NCI-H2227 (cell line): ENCODE data around the gene ADAD2.
"Not testable (repeated sequence)": the region's sequence is repeated elsewhere in the genome, so short reads cannot be mapped to it uniquely, and the experiment has no call there.

Experiments used
- DNase-seq: peaks from one replicate; lab custom pipeline; 2025; ENCODE audit not compliant: unreplicated experiment; lab: John Stamatoyannopoulos, UW

Gene ADAD2

GRCh38 chr16:84195201-84196093, 4.5 kb downstream of the ADAD2 start:
- DNase-seq: no peak

GRCh38 chr16:84196101-84196500, 5.1 kb downstream of the ADAD2 start:
- DNase-seq: no peak

GRCh38 chr16:84196727-84197394, 5.9 kb downstream of the ADAD2 start:
- no peak for DNase-seq

- no peak for DNase-seq
These were observed 6.6 kb downstream of the ADAD2 start for GRCh38 chr16:84197466-84198128.

DNA sequence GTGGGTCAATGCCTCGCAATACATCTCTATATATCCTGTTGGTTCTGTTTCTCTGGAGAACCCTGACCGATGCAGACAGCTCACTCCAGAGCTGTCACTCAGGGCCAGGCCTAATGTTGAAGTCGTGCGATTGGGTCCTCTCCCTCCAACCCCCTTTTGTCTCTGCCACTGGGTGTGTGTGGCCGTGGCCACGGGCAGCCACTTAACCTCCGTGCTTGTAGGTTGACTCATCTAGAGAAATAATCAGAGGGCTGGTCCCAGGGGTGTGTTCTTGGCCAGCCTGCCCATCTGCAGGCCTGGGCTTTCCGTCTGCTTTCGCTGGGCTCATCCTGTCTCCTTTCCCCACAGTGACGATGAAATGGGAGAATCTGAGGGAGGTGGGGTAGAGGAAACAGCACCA, 7.4 kb downstream of the ADAD2 start:
- no peak for DNase-seq

DNA sequence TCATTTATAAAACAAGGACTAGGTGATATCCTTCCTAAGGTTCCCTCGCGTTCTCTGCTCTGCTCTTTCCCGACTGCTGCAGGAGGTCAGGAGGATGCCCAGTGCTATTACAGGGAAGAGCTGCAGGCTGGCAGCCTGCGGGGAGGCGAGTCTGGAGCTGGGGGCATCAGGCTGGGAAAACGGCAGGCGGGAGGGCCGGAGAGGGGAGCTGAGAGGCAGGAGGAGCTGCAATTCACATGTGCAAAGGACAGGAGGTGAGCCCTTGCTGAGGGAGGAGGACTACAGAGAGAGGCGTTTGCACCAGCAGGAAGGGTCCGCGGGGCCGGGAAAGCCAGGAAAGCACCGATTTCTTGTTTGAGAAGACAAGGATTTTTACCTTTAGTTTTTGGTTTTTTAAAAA, 8.1 kb downstream of the ADAD2 start:
- DNase-seq: peak; percentile 7

DNA sequence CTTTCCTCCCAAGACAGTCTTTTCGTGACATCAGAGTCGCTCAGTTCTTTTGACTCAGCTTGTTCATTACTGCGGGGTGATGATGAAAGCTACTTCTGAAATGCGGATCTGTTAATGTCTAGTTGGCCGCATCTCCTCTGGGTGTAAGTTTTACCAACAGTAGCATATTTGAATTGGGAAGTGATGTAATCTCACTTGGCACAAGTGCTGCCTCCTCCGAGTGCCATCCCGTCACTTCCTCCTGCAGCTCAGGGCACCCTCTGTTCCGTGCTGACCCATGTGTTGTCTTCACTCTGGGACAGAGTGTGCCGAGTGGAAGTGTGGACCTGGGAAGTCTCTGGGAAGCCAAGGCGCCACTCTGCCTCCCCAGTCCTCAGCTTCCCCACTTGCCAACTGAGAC, 8.9 kb downstream of the ADAD2 start:
- no peak for DNase-seq

- DNase-seq: not testable (repeated sequence)
These were observed 13.6 kb downstream of the ADAD2 start for GRCh38 chr16:84204551-84204950.

DNA sequence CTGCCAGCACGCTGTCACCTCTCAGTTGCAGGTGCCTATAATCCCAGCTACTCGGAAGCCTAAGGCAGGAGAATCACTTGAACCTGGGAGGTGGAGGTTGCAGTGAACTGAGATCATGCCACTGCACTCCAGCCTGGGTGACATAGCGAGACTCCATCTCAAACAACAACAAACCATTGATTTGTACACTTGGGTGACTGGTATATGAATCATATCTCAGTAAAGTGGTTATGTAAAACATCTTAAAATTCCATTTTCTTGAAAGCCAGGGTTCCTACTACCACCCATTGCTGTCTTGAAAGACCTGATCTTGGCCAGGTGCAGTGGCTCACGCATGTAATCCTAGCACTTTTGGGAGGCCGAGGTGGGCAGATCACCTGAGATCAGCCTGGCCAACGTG, 14.2 kb downstream of the ADAD2 start:
- DNase-seq: not testable (repeated sequence)

GRCh38 chr16:84205976-84206691, 15.2 kb downstream of the ADAD2 start:
- DNase-seq: no peak

- DNase-seq: no peak
These were observed 16.3 kb downstream of the ADAD2 start for GRCh38 chr16:84207251-84207650.

GRCh38 chr16:84207879-84208278, 16.9 kb downstream of the ADAD2 start:
- no peak for DNase-seq

GRCh38 chr16:84209989-84210388, 19.0 kb downstream of the ADAD2 start:
- no peak for DNase-seq

GRCh38 chr16:84212154-84212553, 21.2 kb downstream of the ADAD2 start:
- DNase-seq: no peak

GRCh38 chr16:84212631-84213030, 21.7 kb downstream of the ADAD2 start:
- no peak for DNase-seq

GRCh38 chr16:84214451-84215066, 23.6 kb downstream of the ADAD2 start:
- no peak for DNase-seq

DNA sequence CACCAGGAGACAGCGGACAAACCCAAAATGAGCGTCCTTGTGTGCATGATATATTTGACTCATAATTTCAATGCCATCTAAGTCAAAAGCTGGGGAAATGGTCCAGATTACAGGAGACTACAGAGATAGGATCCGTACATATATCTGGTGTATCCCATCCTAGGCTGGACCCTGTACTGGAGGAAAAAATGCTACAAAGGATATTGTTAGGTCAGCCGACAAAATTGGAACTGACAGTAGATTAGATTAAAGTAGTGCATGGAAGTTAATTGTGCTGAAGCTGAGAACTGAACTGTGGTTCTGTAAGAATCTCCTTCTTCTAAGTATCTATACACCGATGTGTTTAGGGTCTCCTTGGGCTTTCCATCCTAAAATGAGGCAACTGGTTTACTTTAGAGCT, 24.6 kb downstream of the ADAD2 start:
- no peak for DNase-seq

GRCh38 chr16:84216144-84216543, 25.2 kb downstream of the ADAD2 start:
- DNase-seq: not testable (repeated sequence)

DNA sequence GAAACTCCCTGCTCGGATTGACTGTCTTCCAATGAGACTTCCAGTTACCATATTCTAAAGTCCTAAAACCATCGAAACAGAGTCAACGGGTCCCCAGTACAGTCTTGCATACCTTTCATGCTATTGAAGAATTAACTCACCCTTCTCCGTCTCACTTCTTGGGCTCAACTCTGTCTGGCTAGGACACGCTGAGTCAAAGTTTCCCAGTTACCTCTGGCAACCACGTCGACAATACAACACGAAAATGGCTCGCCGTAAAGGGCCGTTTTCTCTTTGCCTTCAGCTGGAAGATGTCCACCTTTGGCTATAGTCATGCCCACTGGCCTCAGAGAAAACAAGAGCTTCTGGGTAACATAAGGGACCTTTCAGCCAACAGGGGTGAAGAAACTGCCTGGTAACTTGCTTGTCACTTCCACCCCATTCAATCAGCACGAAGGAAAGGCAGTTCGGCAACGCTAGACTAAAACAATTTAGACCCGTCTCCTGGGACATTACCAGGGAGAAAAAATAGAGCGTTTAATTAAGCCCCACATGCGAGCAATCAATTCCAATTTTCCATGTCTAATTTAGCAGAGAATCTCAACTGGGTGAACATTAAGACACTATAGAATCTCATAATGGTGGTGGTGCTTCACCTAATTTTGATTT, 27.3 kb downstream of the ADAD2 start:
- DNase-seq: no peak

DNA sequence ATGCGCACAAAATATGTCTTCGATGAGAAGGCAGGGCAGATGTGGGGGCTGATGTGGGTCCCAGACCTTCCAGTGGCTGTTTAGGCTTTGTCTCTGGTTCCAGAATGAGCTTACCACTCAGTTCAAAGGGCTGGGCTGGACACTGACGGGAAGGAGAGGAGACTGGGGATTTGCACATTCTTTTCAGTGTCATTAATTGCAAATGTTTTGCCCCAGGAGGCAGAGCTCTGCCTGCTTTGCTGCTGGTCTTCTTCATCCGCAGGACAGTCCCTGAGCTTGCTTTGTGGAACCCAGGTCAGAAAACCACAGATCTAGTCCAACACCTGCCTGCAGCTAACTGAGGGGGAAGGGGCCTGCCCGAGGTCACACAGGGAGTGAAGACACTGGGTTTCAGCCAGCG, 28.0 kb downstream of the ADAD2 start:
- DNase-seq: no peak
